SH-SY5Y (cell line): Measurements from ENCODE around the gene SLC22A13.

Source experiments
- GATA2 ChIP-seq: IDR thresholded peaks from 2 replicates; pipeline ENCODE4 v1.6.1; 2011; ENCODE audit warnings: mild to moderate bottlenecking, low read depth, low read length
- GATA3 ChIP-seq: IDR thresholded peaks from 2 replicates; pipeline ENCODE4 v1.6.1; 2011; ENCODE audit warnings: low read depth, mild to moderate bottlenecking, low read length, moderate library complexity

- no peak for TF ChIP-seq GATA3
- no peak for TF ChIP-seq GATA2
Measured at GRCh38 chr3:38317192-38317759, 51.7 kb downstream of the SLC22A13 start.
